Activated CD4-positive, alpha-beta T cell treated with anti-CD3 and anti-CD28 coated beads, Interleukin-10, Interleukin-2, amounts not matched to agents 100 ng/mL and 50 ng/mL, durations not matched to agents 16 hours and 8 hours (primary cell): Measurements from ENCODE around the gene ADAMTS8.
"Not testable (repeated sequence)": the region's sequence is repeated elsewhere in the genome, so short reads cannot be mapped to it uniquely, and the experiment has no call there.

Source experiments
- DNase-seq: peaks from one replicate; pipeline ENCODE4 v3.0.0-alpha.2; 2020

The ADAMTS8 gene

DNA sequence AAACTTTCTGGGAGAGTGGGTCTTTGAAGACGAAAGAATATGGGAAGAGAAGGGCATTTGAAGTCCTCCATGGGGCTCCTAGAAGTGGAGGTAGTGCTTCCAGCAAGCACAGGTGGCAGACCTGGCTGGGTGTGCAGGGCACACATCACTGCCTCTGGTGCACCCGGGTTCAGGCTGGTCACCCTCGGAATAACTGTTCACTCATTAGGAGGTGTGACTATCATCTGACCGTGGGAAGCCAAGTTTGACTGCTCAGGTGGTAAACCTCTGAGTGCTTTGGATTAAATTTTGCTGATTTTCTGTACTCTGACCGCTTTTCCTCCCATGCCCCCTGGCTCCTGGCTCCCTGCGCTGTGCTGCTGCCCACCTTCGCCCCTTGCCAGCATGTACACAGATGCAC, 31.1 kb upstream of the ADAMTS8 start:
- no peak for DNase-seq

GRCh38 chr11:130458410-130458729, 30.0 kb upstream of the ADAMTS8 start:
- no peak for DNase-seq

GRCh38 chr11:130457623-130458409, 29.4 kb upstream of the ADAMTS8 start:
- no peak for DNase-seq

GRCh38 chr11:130456286-130456685, 27.9 kb upstream of the ADAMTS8 start:
- no peak for DNase-seq

GRCh38 chr11:130455483-130456127, 27.2 kb upstream of the ADAMTS8 start:
- DNase-seq: no peak

DNA sequence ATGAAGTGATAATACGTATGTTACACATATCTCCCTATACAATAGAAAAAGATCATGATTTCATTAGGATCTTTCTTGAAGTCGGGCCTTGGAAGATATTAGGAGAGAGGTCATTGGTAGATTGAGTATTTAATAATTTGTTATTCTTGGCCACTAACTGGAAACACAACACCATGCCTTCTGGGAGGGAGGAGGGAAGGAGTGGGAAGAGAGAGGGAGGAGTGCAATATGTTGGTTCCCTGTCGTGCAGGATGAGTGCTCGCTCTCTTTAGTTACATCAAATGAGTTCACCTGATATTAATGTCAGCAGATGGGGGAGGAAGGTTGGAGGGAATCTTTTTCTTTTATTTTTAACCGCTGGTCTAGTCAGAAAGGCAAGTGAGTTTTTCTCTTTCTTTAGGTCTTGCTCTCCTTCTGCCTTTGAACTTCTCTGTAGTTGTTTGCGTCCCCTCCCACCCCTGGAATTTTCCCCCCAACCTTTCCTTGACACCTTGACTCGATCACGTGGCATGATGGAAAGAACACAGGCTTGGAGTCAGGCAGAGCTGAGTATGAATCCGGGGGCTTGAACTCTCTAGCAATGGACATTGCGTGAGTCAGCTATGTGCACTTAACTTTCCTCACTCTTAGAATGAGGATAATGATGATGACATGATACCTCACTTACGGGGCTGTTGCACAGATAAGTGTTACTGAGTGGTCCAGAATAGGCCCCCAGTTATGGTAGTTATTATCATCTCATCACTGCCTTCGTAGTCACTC, 26.3 kb upstream of the ADAMTS8 start:
- DNase-seq: no peak

GRCh38 chr11:130452940-130453339, 24.5 kb upstream of the ADAMTS8 start:
- no peak for DNase-seq

GRCh38 chr11:130452176-130452575, 23.8 kb upstream of the ADAMTS8 start:
- DNase-seq: no peak

GRCh38 chr11:130451231-130452019, 23.0 kb upstream of the ADAMTS8 start:
- DNase-seq: no peak

- DNase-seq: peak; percentile 9
Measured at GRCh38 chr11:130449996-130450769, 21.8 kb upstream of the ADAMTS8 start.

DNA sequence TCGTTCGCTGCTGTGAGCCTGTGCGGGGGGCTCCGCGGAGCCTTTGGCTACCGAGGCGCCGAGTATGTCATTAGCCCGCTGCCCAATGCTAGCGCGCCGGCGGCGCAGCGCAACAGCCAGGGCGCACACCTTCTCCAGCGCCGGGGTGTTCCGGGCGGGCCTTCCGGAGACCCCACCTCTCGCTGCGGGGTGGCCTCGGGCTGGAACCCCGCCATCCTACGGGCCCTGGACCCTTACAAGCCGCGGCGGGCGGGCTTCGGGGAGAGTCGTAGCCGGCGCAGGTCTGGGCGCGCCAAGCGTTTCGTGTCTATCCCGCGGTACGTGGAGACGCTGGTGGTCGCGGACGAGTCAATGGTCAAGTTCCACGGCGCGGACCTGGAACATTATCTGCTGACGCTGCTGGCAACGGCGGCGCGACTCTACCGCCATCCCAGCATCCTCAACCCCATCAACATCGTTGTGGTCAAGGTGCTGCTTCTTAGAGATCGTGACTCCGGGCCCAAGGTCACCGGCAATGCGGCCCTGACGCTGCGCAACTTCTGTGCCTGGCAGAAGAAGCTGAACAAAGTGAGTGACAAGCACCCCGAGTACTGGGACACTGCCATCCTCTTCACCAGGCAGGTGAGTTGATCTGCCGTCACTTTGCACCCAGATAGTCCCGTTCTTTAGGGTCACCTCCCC, 21.0 kb upstream of the ADAMTS8 start:
- no peak for DNase-seq

DNA sequence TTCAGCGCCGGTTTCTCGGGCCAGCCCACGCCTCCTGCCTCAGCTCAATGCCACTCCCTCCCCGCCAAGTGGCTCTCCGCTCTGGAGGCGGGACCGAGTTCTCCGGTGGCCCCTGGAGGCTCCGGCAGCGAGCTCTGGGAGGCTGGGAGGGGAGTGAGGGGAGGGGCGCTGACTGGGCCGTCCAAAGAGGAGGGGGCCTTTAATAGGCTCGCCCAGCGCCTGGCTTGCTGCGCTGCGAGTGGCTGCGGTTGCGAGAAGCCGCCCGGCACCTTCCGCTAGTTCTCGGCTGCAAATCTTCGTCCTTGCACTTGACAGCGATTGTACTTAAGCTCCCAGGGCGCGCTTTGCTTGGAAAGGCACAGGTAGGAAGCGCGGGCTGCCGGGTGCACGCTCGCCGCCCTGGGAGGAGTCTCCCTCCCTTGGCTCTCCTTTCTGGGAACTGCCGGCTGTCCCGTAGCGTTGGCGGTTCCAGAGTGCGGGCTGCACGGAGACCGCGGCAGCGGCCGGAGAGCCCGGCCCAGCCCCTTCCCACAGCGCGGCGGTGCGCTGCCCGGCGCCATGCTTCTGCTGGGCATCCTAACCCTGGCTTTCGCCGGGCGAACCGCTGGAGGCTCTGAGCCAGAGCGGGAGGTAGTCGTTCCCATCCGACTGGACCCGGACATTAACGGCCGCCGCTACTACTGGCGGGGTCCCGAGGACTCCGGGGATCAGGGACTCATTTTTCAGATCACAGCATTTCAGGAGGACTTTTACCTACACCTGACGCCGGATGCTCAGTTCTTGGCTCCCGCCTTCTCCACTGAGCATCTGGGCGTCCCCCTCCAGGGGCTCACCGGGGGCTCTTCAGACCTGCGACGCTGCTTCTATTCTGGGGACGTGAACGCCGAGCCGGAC, 20.3 kb upstream of the ADAMTS8 start, which contains the start of gene ADAMTS15:
ADAMTS15 (plus strand) TSS at position 230 of the 894 bp plus-strand sequence; CDS start at position 559, 329 bp downstream.
- DNase-seq: peak; percentile 56

DNA sequence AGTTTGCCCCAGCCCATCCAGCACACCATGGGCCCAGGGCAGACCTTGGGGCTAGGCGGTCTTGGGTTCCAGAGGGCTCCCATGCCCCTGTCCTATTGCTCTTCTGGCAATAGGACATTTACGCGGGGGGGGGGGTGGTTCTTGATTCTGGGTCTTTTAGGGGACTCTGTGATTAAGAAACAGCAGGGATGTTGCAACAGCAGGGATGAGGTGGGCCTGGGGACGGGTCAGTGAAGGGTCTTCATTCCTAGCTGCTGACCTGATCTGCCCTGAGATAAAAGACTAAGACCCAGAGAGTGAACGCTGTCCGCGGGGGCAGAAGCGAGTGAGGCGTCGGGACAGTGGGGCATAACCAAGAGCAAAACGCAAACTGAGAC, 19.6 kb upstream of the ADAMTS8 start:
- no peak for DNase-seq

DNA sequence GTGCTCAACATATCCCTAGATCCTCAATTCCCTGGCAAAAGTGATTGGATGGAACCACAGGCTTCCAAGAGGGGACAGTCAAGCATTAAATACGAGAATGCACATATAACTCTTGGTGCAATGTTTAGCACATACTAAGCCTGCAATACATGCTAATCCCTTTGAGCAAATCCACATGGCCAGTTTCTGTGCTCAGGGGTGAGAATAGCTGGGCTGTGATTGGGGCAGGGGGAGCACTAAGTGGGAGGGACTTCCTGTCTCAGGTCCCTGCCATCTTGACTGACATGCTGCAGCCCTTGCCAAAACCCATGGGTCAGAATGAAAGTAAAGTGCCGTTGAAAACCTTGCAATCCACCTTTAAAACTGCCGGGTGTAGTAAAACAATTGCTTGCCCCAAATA, 17.4 kb upstream of the ADAMTS8 start:
- DNase-seq: no peak

- no peak for DNase-seq
Measured at GRCh38 chr11:130442737-130443136, 14.3 kb upstream of the ADAMTS8 start.

DNA sequence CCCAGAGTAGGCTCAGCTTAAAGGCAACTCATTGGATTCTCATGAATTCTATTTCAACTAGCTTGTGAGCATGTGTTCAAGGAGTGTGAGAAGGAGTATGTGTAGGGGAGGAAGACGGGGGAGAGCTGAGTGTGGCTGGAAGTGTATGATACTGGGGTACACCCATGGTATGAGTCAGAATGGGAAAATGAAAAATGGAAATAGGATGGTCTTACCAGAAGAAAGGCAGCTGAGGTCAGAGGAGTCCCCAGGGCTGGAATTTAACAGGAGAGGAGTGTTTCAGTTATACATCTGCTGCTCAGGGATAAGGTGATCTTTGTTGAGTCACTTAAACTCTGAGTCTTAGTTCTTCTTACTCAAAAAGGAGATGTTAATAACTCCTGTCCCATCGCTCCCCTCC, 13.3 kb upstream of the ADAMTS8 start:
- DNase-seq: no peak

GRCh38 chr11:130439876-130440275, 11.5 kb upstream of the ADAMTS8 start:
- no peak for DNase-seq

- peak; percentile 76 for DNase-seq
Measured at GRCh38 chr11:130439160-130439519, 10.7 kb upstream of the ADAMTS8 start.

GRCh38 chr11:130438401-130439159, 10.2 kb upstream of the ADAMTS8 start:
- not testable (repeated sequence) for DNase-seq

DNA sequence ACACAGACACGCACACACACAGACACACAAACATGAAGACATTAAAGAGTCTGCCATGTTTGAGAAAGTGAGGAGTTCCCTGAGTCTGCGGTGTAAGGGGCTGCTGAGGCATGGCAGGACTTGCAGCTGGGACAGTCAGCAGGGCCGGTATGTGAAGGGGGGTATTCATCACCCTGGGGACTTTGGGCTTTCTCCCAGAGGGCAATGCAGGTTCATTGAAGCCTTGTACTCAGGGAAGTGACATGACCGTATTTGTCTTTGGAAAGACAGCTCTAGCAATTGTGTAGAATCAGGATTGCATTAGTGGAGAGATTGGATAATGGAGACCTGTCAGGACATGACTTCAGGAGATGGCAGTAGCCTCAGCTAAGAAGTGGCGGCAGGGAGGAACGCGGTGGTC, 9.4 kb upstream of the ADAMTS8 start:
- no peak for DNase-seq
